Measurements from ENCODE around the gene ESAM.
A peak's percentile ranks its signal among the peaks of the same experiment; 100 is the strongest.

The ESAM gene
- total RNA-seq, result 0 to 2.9 (median 0.11) reads per million in 17 experiments

GRCh38 chr11:124762105-124762623 is at the start of gene ESAM:
TSS of gene ESAM (minus strand) at chr11:124762290. CDS start at chr11:124762154, 136 bp downstream.
- DNase-seq, result peak in 3 of 4 experiments; percentile 20 to 60 (median 46)

GRCh38 chr11:124811399-124812125 is 49.5 kb upstream of the ESAM start:
- no peak for DNase-seq

- no peak for DNase-seq
Observed at GRCh38 chr11:124807660-124808270, 45.7 kb upstream of the ESAM start.

GRCh38 chr11:124807201-124807600 is 45.1 kb upstream of the ESAM start:
- no peak for DNase-seq

- DNase-seq, result no peak
Observed at GRCh38 chr11:124804884-124805283, 42.8 kb upstream of the ESAM start.

- peak in 2 of 4 experiments; percentile 17 to 25 for DNase-seq
Observed at GRCh38 chr11:124801636-124802312, 39.7 kb upstream of the ESAM start.

- DNase-seq, result peak; percentile 10 to 62 (median 35)
Observed at GRCh38 chr11:124801014-124801413, 38.9 kb upstream of the ESAM start.

- DNase-seq, result peak; percentile 78 to 93 (median 85)
Observed at GRCh38 chr11:124800226-124800929, 38.3 kb upstream of the ESAM start, which contains the start of gene MSANTD2. TSS of gene MSANTD2 (minus strand) at chr11:124800406. CDS start at chr11:124800380, 26 bp downstream.

- peak; percentile 35 to 57 (median 41) for DNase-seq
Observed at GRCh38 chr11:124799348-124800225, 37.5 kb upstream of the ESAM start.

GRCh38 chr11:124798991-124799347 is 36.9 kb upstream of the ESAM start:
- no peak for DNase-seq

GRCh38 chr11:124796312-124796711 is 34.2 kb upstream of the ESAM start:
- DNase-seq, result peak in 2 of 4 experiments; percentile 5 to 9

GRCh38 chr11:124793466-124794278 is 31.6 kb upstream of the ESAM start:
- peak; percentile 59 to 79 (median 68) for DNase-seq

GRCh38 chr11:124791626-124792341 is 29.7 kb upstream of the ESAM start:
- DNase-seq, result peak in 2 of 4 experiments; percentile 8 to 9

GRCh38 chr11:124788521-124788920 is 26.4 kb upstream of the ESAM start:
- no peak for DNase-seq

- no peak for DNase-seq
Observed at GRCh38 chr11:124784051-124784450, 22.0 kb upstream of the ESAM start.

GRCh38 chr11:124783002-124783401 is 20.9 kb upstream of the ESAM start:
- DNase-seq, result no peak

GRCh38 chr11:124779568-124779967 is 17.5 kb upstream of the ESAM start:
- no peak for DNase-seq

- DNase-seq, result no peak
Observed at GRCh38 chr11:124778281-124778680, 16.2 kb upstream of the ESAM start.

GRCh38 chr11:124776865-124777645 is 15.0 kb upstream of the ESAM start:
- no peak for DNase-seq
